Islet of Langerhans (tissue), 1 donor: ENCODE measurements around the gene STK32C.

Source experiments
- FAIRE-seq: peaks from one replicate; lab custom pipeline; 2011; peaks lifted over from hg19 to GRCh38; lab: Jason Lieb, UNC

The STK32C gene

DNA sequence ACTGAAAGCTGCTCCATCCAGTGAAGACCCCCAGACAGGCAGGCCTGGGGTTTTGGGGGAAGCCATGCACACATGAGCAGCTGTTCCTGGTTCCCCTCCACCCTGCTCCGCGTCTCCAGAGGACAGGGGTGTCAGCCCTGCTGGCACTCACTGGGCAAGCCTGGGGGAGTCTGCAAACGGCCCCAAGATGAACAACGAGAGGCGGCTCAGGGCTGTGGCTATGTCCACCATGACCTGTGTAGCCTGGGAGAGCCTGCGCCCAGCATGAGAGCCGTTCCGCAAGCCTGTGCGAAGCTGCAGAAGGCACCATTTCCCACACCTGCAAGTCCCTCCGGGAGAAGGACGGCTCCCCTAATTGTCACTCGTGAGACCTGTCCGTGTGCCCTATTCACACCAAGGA, 61.5 kb downstream of the STK32C start:
- FAIRE-seq = no peak

- FAIRE-seq = no peak
These were observed 62.7 kb downstream of the STK32C start for GRCh38 chr10:132245056-132245455.

DNA sequence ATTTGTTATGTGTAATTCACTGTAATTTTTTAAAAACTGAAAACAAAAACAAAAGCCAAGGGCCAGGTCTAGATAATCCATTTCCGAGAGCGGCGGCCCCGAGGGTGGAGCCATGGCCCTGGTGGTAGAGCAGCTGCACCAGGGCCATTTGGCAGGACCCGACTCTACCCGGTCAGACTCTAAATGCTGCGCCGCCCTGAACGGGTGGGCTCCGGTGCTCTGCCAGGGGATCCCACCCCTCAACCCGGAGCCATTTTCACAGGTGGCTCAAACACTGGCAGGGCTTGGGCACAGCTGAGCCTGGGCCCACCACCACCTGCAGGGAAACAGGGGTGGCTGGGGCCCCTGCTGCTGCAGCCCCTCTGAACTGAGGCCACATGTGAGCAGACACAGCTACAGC, 64.1 kb downstream of the STK32C start:
- FAIRE-seq = no peak

GRCh38 chr10:132243141-132243540, 64.6 kb downstream of the STK32C start:
- FAIRE-seq = no peak

DNA sequence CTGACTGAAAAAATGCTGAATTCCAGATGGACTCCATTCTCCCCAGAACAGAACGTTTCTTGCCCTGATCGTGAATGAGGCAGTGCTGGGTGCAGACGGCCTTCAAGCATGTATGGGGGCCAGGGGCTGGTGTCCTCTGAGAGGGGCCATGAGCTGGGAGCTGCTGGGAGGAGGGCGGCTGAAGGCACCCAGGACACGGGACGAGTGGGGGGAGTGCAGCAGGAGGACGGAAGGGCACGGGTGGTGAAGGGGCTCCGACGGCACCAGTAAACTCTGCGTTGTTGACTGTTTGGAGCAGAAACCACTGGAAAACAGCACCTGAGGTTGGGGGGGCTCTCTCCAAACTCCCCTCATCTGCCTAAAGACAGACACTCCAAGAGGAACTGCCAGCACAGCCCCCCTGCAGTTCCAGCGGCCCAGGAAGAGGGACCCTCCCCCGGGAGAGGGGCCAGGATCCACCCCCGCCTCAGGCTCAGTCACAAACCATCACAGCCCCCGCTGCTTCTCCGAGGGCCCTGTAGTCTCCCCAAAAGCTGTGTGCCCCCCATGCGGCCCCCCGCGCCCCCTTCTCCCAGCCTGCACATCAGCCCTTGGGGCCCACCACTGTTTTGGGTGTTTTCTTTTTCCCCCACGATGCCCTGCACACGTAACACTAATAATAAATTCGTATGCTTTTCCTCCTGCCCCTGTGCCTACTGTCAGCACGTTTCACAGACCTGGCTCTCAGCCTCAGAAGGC, 65.5 kb downstream of the STK32C start:
- no peak for FAIRE-seq

GRCh38 chr10:132241496-132241895, 66.3 kb downstream of the STK32C start:
- FAIRE-seq = no peak

DNA sequence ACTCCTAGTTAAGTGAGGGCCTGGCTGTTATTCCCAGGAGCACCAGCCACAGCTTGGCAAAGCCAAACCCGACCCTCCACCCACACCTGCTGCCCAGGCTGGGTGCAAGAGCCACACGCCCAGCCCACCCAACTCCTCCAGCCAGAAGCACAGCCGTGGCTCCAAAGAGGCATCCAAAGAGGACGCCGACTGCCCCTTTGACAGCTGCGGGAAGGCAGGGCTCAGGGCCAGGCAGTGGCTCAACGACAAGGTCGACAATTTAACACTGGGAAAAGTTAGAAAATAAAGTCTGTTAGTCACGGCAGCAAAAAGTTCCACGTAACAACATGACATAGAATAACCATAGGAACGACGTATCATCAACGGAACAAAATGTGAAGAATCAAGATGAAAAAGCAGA, 66.7 kb downstream of the STK32C start:
- no peak for FAIRE-seq

DNA sequence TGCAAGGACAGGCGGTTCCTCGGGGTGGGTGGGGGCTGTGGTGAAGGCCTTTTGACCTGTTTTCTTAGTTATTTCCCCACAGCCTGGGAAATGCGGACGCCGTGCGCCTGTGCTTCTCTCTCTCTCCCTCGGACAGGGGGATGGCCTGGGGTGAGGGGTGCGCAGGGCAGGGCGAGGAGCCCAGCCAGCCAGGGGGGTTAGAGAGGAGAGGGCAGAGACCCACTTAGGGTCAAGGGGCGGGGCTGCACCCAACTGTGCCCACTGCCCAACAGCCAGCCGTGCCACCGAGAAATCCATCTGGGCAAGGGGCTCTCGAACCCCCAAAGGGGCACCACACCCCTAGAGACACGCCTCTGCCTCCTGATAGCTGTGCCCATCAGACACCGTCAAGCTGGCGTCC, 67.2 kb downstream of the STK32C start:
- FAIRE-seq = no peak

DNA sequence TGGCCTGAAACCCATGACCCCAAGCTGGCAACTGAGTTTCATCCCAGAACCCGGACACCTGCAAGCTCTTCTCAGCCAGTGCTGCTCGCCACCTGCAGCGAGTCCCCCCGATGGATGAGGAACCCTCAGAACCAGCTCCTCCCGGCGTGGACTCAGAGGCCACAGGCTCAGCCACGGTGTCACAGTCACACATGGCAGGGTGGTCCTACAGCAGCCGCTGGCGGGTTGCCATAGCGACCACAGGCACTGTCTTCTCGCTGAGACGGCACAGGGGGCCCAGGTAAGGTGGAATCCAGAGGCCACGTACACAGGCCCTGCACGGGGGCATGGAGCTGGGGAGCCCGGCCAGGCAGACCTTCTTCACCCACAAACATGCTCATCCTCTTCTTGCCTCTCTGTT, 67.6 kb downstream of the STK32C start:
- FAIRE-seq = no peak

GRCh38 chr10:132239126-132240031, 68.4 kb downstream of the STK32C start:
- FAIRE-seq = no peak

GRCh38 chr10:132238371-132239125, 69.2 kb downstream of the STK32C start:
- no peak for FAIRE-seq

GRCh38 chr10:132237871-132238270, 69.9 kb downstream of the STK32C start:
- FAIRE-seq = no peak

DNA sequence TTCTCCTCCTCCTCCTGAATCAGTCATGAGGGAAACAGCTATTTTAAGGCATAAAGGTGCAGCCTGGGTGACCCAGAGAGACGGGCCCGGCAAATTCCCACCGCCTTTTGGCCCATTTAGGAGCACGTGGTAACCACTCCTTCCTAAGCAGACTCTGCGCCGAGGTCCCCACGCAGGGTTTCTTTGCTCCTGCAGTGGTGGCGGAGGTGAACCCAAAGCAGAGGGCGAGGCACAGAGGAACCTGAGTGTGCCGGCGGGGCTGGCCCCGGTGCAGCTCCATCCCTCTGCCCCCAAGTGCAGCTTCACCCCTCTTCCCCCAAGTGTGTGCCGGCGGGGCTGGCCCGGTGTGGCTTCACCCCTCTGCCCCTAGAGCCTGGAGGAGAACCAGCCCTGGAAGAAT, 70.4 kb downstream of the STK32C start:
- no peak for FAIRE-seq

DNA sequence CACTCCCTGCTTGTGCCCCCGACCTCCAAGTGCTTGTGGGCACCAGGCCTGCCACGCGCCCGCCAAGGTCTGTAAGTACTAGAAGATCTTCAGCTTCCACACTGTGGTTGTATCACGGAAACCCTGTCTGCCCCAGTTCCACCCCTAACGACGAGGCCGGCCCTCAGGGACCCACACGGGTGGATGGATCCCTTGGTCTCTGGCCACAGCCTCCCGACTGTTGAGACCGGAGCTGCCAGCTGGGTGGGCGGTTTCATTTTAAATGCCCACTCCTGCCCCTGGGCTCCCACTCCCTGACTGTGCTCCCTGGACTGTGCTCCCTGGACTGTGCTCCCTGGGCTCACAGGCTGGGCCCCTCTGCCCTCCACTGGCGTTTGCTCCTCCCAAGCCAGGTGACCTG, 70.9 kb downstream of the STK32C start:
- FAIRE-seq = no peak

DNA sequence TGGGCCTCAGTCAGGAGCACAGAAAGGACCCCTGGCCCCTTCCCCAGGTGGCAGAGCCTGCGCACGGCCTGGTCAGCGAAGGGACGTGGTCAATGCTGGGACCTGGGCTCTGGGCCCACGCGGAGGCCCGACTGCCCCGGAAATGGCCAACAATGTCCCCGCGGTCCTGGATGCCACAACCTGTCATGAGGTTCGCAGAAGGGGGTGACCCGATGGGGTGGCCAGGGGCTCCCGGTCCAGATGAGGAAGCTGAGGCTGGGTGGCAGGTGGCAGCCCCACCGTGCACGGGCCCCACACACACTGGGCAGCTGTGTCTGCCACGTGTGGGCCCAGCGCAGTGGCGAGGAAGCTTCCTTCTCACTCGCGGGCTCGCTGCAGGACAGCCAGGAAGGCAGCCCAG, 71.6 kb downstream of the STK32C start:
- FAIRE-seq = no peak

GRCh38 chr10:132234860-132235259, 72.9 kb downstream of the STK32C start:
- no peak for FAIRE-seq

- no peak for FAIRE-seq
These were observed 74.2 kb downstream of the STK32C start for GRCh38 chr10:132233501-132234085.

GRCh38 chr10:132232981-132233380, 74.8 kb downstream of the STK32C start:
- FAIRE-seq = no peak

- no peak for FAIRE-seq
These were observed 75.5 kb downstream of the STK32C start for GRCh38 chr10:132232023-132232951.

GRCh38 chr10:132231656-132232022, 76.1 kb downstream of the STK32C start:
- FAIRE-seq = no peak

DNA sequence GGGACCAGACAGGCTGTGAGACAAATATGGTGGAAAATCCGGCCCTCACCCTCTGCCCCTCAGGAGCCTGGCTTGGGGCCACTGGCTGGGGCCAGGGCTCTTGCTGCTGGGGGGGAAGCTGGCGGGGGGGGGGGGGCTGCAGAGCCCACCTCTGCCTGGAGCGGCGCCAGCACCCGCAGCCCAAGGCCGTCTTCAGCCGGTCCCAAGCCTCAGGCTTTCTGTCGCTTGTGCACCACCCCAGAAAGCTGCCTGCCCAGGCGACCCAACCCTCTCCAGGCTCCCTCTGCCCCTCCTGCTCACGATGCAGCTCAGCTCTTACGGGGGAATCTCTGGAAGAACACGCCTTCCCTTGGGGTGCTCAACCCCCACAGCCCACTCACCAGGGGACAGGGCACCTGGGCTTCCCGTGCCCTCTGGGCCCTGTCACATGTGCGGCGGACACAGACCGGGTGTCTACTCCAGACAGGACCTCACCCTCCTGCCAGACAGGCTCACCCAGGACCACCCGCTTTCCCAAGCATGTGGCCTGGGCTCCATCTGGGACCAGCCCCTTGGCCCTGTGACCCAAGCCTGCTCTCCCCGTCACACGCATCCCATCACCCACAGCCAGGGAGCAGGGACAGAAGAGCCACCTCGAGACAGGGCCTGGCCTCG, 77.1 kb downstream of the STK32C start:
- FAIRE-seq = no peak
